HEK293 (cell line): ENCODE data around the gene TRAF4.

ENCODE experiments used
- CTCF ChIA-PET: fragments of 350-600 bp; formaldehyde crosslinking; extraction: SDS; loops from one replicate; lab custom pipeline; 2021; ENCODE audit warnings: antibody characterized with exemption; lab: Yijun Ruan, JAX
- POLR2A ChIA-PET: fragments of 300-600 bp; formaldehyde crosslinking; extraction: SDS; loops from one replicate; lab custom pipeline; 2020; ENCODE audit warnings: antibody characterized with exemption, inconsistent platforms; lab: Yijun Ruan, JAX
- H3K27ac ChIP-seq: fragments of 200-500 bp; sonication (Bioruptor generic); 2 replicates; pipeline ENCODE4 v1.5.1; 2014; ENCODE audit warnings: low read depth, low read length, control low read depth, inconsistent platforms; ENCODE audit errors: extremely low read depth
- H3K36me3 ChIP-seq, 2 experiments: fragments of 200-500 bp in 1 of 2; sonication (Bioruptor generic) in 1 of 2; 1 replicate in 1 of 2; 2 replicates in 1 of 2; pipeline ENCODE4 v1.5.1; 2014 to 2017; ENCODE audit warnings: inconsistent platforms in 2 of 2, low read length in 2 of 2; ENCODE audit not compliant: control insufficient read depth in 2 of 2, insufficient read depth in 1 of 2
- H3K4me1 ChIP-seq: fragments of 200-500 bp; sonication (Bioruptor generic); 2 replicates; pipeline ENCODE4 v1.5.1; 2014; ENCODE audit warnings: mild to moderate bottlenecking, low read length, inconsistent platforms; ENCODE audit not compliant: control insufficient read depth, insufficient read depth
- H3K4me3 ChIP-seq: 2 replicates; pipeline ENCODE4 v1.5.1; 2011; ENCODE audit warnings: low read depth, mild to moderate bottlenecking, control low read depth, low read length, moderate library complexity
- H3K9me3 ChIP-seq: fragments of 200-500 bp; sonication (Bioruptor generic); 2 replicates; pipeline ENCODE4 v1.5.1; 2014; ENCODE audit warnings: low read depth, low read length, inconsistent platforms; ENCODE audit not compliant: control insufficient read depth, insufficient read depth
- BCL11A ChIP-seq: fragments of 450-650 bp; formaldehyde crosslinking; IDR thresholded peaks from 2 replicates; pipeline ENCODE4 v1.5.1; 2016; ENCODE audit warnings: low read depth, missing biosample characterization, missing genetic modification characterization
- PRDM1 ChIP-seq: fragments of 450-650 bp; formaldehyde crosslinking; IDR thresholded peaks from 2 replicates; pipeline ENCODE4; 2016; ENCODE audit warnings: missing biosample characterization, missing genetic modification characterization
- RBAK ChIP-seq: fragments of 450-650 bp; formaldehyde crosslinking; IDR thresholded peaks from 2 replicates; pipeline ENCODE4 v1.5.1; 2016; ENCODE audit warnings: missing biosample characterization, missing genetic modification characterization
- SCRT1 ChIP-seq: fragments of 450-650 bp; formaldehyde crosslinking; IDR thresholded peaks from 2 replicates; pipeline ENCODE4 v1.5.1; 2016; ENCODE audit warnings: missing biosample characterization, missing genetic modification characterization, borderline replicate concordance
- SP7 ChIP-seq: fragments of 450-650 bp; formaldehyde crosslinking; IDR thresholded peaks from 2 replicates; pipeline ENCODE4 v1.5.1; 2016; ENCODE audit warnings: missing biosample characterization, missing genetic modification characterization
- ZNF112 ChIP-seq: fragments of 450-650 bp; formaldehyde crosslinking; IDR thresholded peaks from 2 replicates; pipeline ENCODE4 v1.5.0; 2017; ENCODE audit warnings: missing biosample characterization, missing genetic modification characterization
- ZNF114 ChIP-seq: fragments of 450-650 bp; formaldehyde crosslinking; IDR thresholded peaks from 2 replicates; pipeline ENCODE4 v1.5.0; 2017; ENCODE audit warnings: missing biosample characterization, missing genetic modification characterization
- ZNF121 ChIP-seq: fragments of 450-650 bp; formaldehyde crosslinking; IDR thresholded peaks from 2 replicates; pipeline ENCODE4 v1.5.1; 2016; ENCODE audit warnings: missing biosample characterization, missing genetic modification characterization
- ZNF140 ChIP-seq: fragments of 450-650 bp; formaldehyde crosslinking; IDR thresholded peaks from 2 replicates; pipeline ENCODE4 v1.5.1; 2016; ENCODE audit warnings: missing biosample characterization, missing genetic modification characterization
- ZNF354C ChIP-seq: fragments of 450-650 bp; formaldehyde crosslinking; IDR thresholded peaks from 2 replicates; pipeline ENCODE4 v1.5.1; 2016; ENCODE audit warnings: missing biosample characterization, missing genetic modification characterization, low read depth, borderline replicate concordance
- ZNF621 ChIP-seq: fragments of 450-650 bp; formaldehyde crosslinking; IDR thresholded peaks from 2 replicates; pipeline ENCODE4 v1.5.1; 2017; ENCODE audit warnings: missing biosample characterization, missing genetic modification characterization
- ZNF664 ChIP-seq: fragments of 450-650 bp; formaldehyde crosslinking; IDR thresholded peaks from 2 replicates; pipeline ENCODE4 v1.5.1; 2016; ENCODE audit warnings: missing biosample characterization, missing genetic modification characterization
- TF ChIP-seq, protein P1 (sequence below): fragments of 450-650 bp; formaldehyde crosslinking; IDR thresholded peaks from 2 replicates; pipeline ENCODE4 v1.5.1; 2016; ENCODE audit warnings: missing biosample characterization, missing genetic modification characterization, borderline replicate concordance

The TRAF4 gene

DNA sequence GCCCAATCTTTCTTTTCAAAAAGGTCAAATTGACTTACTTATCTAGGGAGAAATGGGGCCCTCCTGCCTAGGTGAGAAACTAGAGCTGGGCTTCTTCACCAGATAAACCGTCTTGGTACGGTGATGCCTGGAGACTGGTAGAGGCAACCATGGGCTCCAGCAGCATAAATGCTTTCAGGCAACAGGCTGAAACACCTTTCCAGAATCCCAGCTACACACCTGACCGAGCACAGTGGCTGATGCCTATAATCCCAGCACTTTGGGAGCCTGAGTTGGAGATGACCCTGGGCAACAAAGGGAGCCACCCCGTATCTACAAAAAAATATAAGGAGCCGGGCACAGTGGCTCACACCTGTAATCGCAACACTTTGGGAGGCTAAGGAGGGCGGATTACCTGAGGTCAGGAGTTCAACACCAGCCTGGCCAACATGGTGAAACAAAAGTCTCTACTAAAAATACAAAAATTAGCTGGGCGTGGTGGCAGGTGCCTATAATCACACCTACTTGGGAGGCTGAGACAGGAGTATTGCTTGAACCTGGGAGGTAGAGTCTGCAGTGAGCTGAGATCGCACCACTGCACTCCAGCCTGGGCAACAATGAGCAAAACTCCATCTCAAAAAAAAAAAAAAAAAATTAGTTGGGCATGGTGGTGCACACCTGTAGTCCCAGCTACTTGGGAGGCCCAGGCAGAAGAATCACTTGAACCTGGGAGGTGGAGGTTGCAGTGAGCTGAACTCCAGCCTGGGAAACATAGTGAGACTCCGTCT, 8.0 kb downstream of the TRAF4 start:
- Histone ChIP-seq H3K9me3 (no peaks in the 10 kb centered on the region), H3K4me1 (0 out of 2 replicates have a peak, but pooled peaks cover under 1% of the 10 kb centered on the region), H3K27ac (no peak overlapping the region), H3K4me3 (no peak overlapping the region), H3K36me3 (peaks cover 7 to 55% of the 10 kb centered on the region in 2 experiments; a peak in 2 of 3 replicates)
- TF ChIP-seq ZNF664 (tag by site-specific recombination): no peak
- ChIA-PET CTCF (interaction anchor here (0.6 to 16.7 kb wide), 14 partner anchors 9 to 983 kb away, joined by 3 to 445 read pairs (median 4); partner anchors contain the start of genes DHRS13, NEK8, PHF12 and RPL23A), POLR2A (interaction anchor here (0.6 to 14.1 kb wide), 9 partner anchors 10 to 198 kb away, joined by 3 to 448 read pairs (median 5); partner anchors contain the start of genes NEK8 and TLCD1)

DNA sequence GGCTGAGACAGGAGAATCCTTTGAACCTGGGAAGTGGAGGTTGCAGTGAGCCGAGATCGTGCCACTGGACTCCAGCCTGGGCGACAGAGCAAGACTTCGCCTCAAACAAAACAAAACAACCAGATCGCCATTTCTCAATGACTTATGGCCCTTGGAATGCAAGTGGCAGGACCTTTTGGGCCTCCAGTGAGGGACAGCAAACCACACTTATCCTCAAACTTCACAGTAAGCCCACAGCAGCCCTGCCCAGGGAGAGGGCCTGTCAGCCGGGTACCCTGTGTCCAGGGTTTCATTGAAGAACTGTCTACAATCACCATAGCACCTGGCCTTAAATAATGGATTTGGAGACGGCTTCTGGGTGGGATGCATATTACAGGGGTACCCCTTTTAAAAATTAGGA, 11.7 kb downstream of the TRAF4 start:
- TF ChIP-seq BCL11A (tag by site-specific recombination): no peak
- no peak for TF ChIP-seq ZNF621 (tag by site-specific recombination)
- no peak for TF ChIP-seq ZNF121
- TF ChIP-seq RBAK (tag by site-specific recombination): no peak
- no peak for TF ChIP-seq ZNF140 (tag by site-specific recombination)
- TF ChIP-seq ZNF114: no peak
- TF ChIP-seq ZNF664 (tag by site-specific recombination): no peak
- TF ChIP-seq SP7 (tag by site-specific recombination): no peak
- no peak for TF ChIP-seq ZNF354C (tag by site-specific recombination)
- no peak for TF ChIP-seq ZNF112 (tag by site-specific recombination)
- Histone ChIP-seq H3K4me3 (no peak overlapping the region), H3K27ac (no peak overlapping the region), H3K4me1 (0 out of 2 replicates have a peak, but pooled peaks cover 3% of the 10 kb centered on the region), H3K9me3 (no peaks in the 10 kb centered on the region), H3K36me3 (peaks cover 8 to 54% of the 10 kb centered on the region in 2 experiments; a peak in 2 of 3 replicates)
- CTCF ChIA-PET: interaction anchor here (1.2 to 11.4 kb wide), 2 partner anchors 8 to 361 kb away, joined by 3 to 175 read pairs; no protein-coding TSS in a partner anchor
- POLR2A ChIA-PET: interaction anchor here (14.1 kb wide), 1 partner anchor 29 kb away, joined by 448 read pairs; the partner anchor contains the start of genes NEK8 and TLCD1

DNA sequence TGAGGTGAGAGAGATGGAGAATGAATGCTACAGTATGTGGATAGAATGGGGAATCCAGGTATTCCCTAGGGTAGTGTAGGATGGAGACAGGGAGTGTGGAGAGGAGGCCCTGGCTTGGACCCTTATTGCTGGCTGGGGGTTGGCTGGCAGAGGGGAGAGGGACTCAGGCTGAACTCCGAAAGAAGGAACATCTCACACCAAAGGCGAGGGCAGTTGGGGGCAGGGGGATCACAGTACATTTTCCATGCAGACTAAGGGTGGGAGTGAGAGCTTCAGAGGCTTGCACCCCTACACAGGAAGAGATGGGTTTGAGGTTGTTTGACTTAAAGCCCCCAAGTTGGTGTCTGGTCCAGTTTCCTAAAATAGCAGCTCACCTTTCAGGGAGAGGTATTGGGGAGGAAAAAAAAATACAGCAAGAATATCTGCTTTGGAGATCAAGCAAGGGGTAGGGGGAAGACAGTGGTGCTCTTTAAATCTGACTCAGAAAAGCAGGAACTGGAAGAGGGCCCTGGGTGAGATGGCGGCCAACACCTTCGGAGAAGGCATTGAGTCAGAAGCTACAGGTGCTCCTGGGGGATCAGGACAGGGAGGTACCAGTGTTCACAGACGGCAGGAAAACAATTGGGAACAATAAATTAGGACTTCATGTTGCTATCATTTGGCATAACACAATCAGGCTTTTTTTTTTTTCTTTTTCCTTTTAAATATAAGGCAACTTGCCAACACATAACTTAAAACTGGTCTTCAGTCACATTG, 12.4 kb downstream of the TRAF4 start:
- Histone ChIP-seq H3K36me3 (peaks cover 9 to 54% of the 10 kb centered on the region in 2 experiments; a peak in 2 of 3 replicates), H3K4me1 (peaks cover 3% of the 10 kb centered on the region; the same call in 1 of the 2 replicates), H3K9me3 (no peaks in the 10 kb centered on the region), H3K4me3 (no peak overlapping the region), H3K27ac (peak overlapping the region; percentile 11; the same call in 1 of the 2 replicates)
- TF ChIP-seq SCRT1 (tag by site-specific recombination) (0 out of 2 replicates have a peak, but pooled peaks have one; percentile 36), PRDM1 (tag by site-specific recombination) (no peak)
- TF ChIP-seq, protein P1, sequence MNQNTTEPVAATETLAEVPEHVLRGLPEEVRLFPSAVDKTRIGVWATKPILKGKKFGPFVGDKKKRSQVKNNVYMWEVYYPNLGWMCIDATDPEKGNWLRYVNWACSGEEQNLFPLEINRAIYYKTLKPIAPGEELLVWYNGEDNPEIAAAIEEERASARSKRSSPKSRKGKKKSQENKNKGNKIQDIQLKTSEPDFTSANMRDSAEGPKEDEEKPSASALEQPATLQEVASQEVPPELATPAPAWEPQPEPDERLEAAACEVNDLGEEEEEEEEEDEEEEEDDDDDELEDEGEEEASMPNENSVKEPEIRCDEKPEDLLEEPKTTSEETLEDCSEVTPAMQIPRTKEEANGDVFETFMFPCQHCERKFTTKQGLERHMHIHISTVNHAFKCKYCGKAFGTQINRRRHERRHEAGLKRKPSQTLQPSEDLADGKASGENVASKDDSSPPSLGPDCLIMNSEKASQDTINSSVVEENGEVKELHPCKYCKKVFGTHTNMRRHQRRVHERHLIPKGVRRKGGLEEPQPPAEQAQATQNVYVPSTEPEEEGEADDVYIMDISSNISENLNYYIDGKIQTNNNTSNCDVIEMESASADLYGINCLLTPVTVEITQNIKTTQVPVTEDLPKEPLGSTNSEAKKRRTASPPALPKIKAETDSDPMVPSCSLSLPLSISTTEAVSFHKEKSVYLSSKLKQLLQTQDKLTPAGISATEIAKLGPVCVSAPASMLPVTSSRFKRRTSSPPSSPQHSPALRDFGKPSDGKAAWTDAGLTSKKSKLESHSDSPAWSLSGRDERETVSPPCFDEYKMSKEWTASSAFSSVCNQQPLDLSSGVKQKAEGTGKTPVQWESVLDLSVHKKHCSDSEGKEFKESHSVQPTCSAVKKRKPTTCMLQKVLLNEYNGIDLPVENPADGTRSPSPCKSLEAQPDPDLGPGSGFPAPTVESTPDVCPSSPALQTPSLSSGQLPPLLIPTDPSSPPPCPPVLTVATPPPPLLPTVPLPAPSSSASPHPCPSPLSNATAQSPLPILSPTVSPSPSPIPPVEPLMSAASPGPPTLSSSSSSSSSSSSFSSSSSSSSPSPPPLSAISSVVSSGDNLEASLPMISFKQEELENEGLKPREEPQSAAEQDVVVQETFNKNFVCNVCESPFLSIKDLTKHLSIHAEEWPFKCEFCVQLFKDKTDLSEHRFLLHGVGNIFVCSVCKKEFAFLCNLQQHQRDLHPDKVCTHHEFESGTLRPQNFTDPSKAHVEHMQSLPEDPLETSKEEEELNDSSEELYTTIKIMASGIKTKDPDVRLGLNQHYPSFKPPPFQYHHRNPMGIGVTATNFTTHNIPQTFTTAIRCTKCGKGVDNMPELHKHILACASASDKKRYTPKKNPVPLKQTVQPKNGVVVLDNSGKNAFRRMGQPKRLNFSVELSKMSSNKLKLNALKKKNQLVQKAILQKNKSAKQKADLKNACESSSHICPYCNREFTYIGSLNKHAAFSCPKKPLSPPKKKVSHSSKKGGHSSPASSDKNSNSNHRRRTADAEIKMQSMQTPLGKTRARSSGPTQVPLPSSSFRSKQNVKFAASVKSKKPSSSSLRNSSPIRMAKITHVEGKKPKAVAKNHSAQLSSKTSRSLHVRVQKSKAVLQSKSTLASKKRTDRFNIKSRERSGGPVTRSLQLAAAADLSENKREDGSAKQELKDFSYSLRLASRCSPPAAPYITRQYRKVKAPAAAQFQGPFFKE (tag by site-specific recombination): no peak
- ChIA-PET POLR2A (interaction anchor here (0.7 to 2.0 kb wide), 2 partner anchors 29 to 136 kb away, joined by 3 to 9 read pairs; partner anchors contain the start of gene TLCD1), CTCF (interaction anchor here (0.6 to 1.7 kb wide), 6 partner anchors 12 to 360 kb away, joined by 3 to 12 read pairs (median 5); partner anchors contain the start of gene TLCD1)
